Hepatocyte (in vitro differentiated cells): Measurements from ENCODE around the gene PI4KB. TPM values are rescaled to one million over a fixed set of nuclear protein-coding genes. Genes with fewer than 3 reads are reported as not detected.
"Not testable (repeated sequence)": the region's sequence is repeated elsewhere in the genome, so short reads cannot be mapped to it uniquely, and the experiment has no call there.

Experiments
- DNase-seq: peaks from one replicate; pipeline ENCODE4 v3.0.0-alpha.2; 2016; ENCODE audit warnings: low spot score
- H2AFZ ChIP-seq: fragments of 200-600 bp; sonication (generic); 2 replicates; pipeline ENCODE4 v1.6.0; 2016; ENCODE audit warnings: antibody characterized with exemption, mild to moderate bottlenecking
- H3K27ac ChIP-seq: fragments of 200-600 bp; sonication (generic); 2 replicates; pipeline ENCODE4 v1.5.1; 2016; ENCODE audit warnings: mild to moderate bottlenecking
- H3K27me3 ChIP-seq: fragments of 200-600 bp; sonication (generic); 2 replicates; pipeline ENCODE4 v1.6.1; 2016
- H3K36me3 ChIP-seq: fragments of 200-600 bp; sonication (generic); replicated peaks from 2 replicates; pipeline ENCODE4 v1.5.1; 2016; ENCODE audit warnings: low read depth; ENCODE audit not compliant: insufficient read depth
- H3K4me1 ChIP-seq: fragments of 200-600 bp; sonication (generic); 2 replicates; pipeline ENCODE4 v1.5.1; 2016; ENCODE audit warnings: mild to moderate bottlenecking, moderate library complexity; ENCODE audit not compliant: insufficient read depth
- H3K4me2 ChIP-seq: fragments of 200-600 bp; sonication (generic); 2 replicates; pipeline ENCODE4 v1.6.0; 2016
- H3K4me3 ChIP-seq: fragments of 200-600 bp; sonication (generic); 2 replicates; pipeline ENCODE4 v1.5.1; 2016; ENCODE audit warnings: mild to moderate bottlenecking
- H3K79me2 ChIP-seq: fragments of 200-600 bp; sonication (generic); 2 replicates; pipeline ENCODE4 v1.6.0; 2017; ENCODE audit warnings: mild to moderate bottlenecking
- H3K9me2 ChIP-seq: fragments of 200-600 bp; sonication (generic); replicated peaks from 2 replicates; pipeline ENCODE4 v1.6.0; 2017; ENCODE audit warnings: mild to moderate bottlenecking; ENCODE audit not compliant: insufficient read depth
- H3K9me3 ChIP-seq: fragments of 200-600 bp; sonication (generic); 2 replicates; pipeline ENCODE4 v1.5.1; 2016; ENCODE audit warnings: low read depth, mild to moderate bottlenecking
- H4K20me1 ChIP-seq: fragments of 200-600 bp; sonication (generic); 2 replicates; pipeline ENCODE4 v1.6.0; 2016; ENCODE audit warnings: mild to moderate bottlenecking; ENCODE audit not compliant: insufficient read depth, poor library complexity, severe bottlenecking
- CTCF ChIP-seq: fragments of 200-600 bp; sonication (generic); IDR thresholded peaks from 2 replicates; pipeline ENCODE4 v1.5.1; 2016; ENCODE audit warnings: antibody characterized with exemption, mild to moderate bottlenecking; ENCODE audit not compliant: poor library complexity
- EZH2 ChIP-seq: fragments of 200-600 bp; sonication (generic); IDR thresholded peaks from 2 replicates; pipeline ENCODE4 v1.6.1; 2016; ENCODE audit warnings: antibody characterized with exemption, mild to moderate bottlenecking, borderline replicate concordance
- EZH2phosphoT487 ChIP-seq: fragments of 200-600 bp; sonication (generic); IDR thresholded peaks from one replicate; pipeline ENCODE4 v1.6.1; 2018; ENCODE audit warnings: antibody characterized with exemption, mild to moderate bottlenecking, low read depth, moderate library complexity; ENCODE audit not compliant: unreplicated experiment, severe bottlenecking
- WGBS: methylation state at CpG from one replicate; pipeline ENCODE4 v1.1.6; 2016; ENCODE audit warnings: low lambda C conversion rate; ENCODE audit errors: missing lambda C conversion rate; 5-methylcytosine and 5-hydroxymethylcytosine counted together
- polyA plus RNA-seq: library from polyadenylated mRNA; unstranded; fragments of >200 nt; fragmentation: Nextera tagmentation; extraction: Ambion mirVana; gene quantifications from 2 replicates; pipeline ENCODE4 v1.2.1, GENCODE V29; 2016
- total RNA-seq: library from RNA; depleted of rRNA; stranded (reverse); fragments of >200 nt; gene quantifications from 2 replicates; pipeline ENCODE4 v1.2.3, GENCODE V29; 2014

Gene PI4KB
- total and polyA plus RNA-seq, 2 experiments from 2014 or later, result 49.9 to 55.1 TPM

- Histone ChIP-seq H3K79me2 (no peaks in the 10 kb centered on the region), H3K4me2 (no peak overlapping the region), H3K27ac (no peak overlapping the region), H3K4me1 (no peaks in the 10 kb centered on the region), H3K4me3 (no peak overlapping the region), H3K36me3 (no peaks in the 10 kb centered on the region), H2AFZ (no peak overlapping the region), H3K9me2 (no peaks in the 10 kb centered on the region), H3K27me3 (no peaks in the 10 kb centered on the region), H3K9me3 (no peaks in the 10 kb centered on the region), H4K20me1 (no peaks in the 10 kb centered on the region)
- peak; percentile 40 for DNase-seq
- TF ChIP-seq CTCF (no peak), EZH2 (no peak), EZH2phosphoT487 (no peak)
- WGBS, result 93% methylated on average over 6 of the region's 6 CpGs
These were observed 25.0 kb upstream of the PI4KB start for GRCh38 chr1:151352021-151352718.

- H3K4me1 ChIP-seq, H3K4me2 ChIP-seq, H3K79me2 ChIP-seq, H4K20me1 ChIP-seq, DNase-seq, H3K9me2 ChIP-seq, H3K9me3 ChIP-seq, H2AFZ ChIP-seq, H3K27ac ChIP-seq, H3K36me3 ChIP-seq, H3K4me3 ChIP-seq, H3K27me3 ChIP-seq: not testable (repeated sequence)
- 80% methylated on average over 9 of the region's 9 CpGs for WGBS
These were observed 23.1 kb upstream of the PI4KB start for GRCh38 chr1:151350323-151350722.

- Histone ChIP-seq H3K27me3 (no peaks in the 10 kb centered on the region), H4K20me1 (no peaks in the 10 kb centered on the region), H3K36me3 (no peaks in the 10 kb centered on the region), H3K9me3 (no peaks in the 10 kb centered on the region), H2AFZ (peak overlapping the region; percentile 47), H3K4me2 (peak overlapping the region; percentile 66), H3K27ac (peak overlapping the region; percentile 51), H3K9me2 (no peaks in the 10 kb centered on the region), H3K4me1 (peaks cover 9% of the 10 kb centered on the region), H3K4me3 (no peak overlapping the region), H3K79me2 (peaks cover 9% of the 10 kb centered on the region)
- 29% methylated on average over 12 of the region's 12 CpGs for WGBS
- no peak for DNase-seq
- TF ChIP-seq CTCF, result no peak
- TF ChIP-seq EZH2, result no peak
- TF ChIP-seq EZH2phosphoT487, result no peak
These were observed 20.5 kb upstream of the PI4KB start for GRCh38 chr1:151347523-151348246.

- Histone ChIP-seq H3K9me2 (no peaks in the 10 kb centered on the region), H3K9me3 (no peaks in the 10 kb centered on the region), H3K4me2 (peak within 1 kb of the TSS; percentile 77), H3K36me3 (no peaks in the 10 kb centered on the region), H3K4me1 (peaks cover 9% of the 10 kb centered on the region), H2AFZ (peak within 1 kb of the TSS; percentile 49), H3K27ac (peak within 1 kb of the TSS; percentile 93), H4K20me1 (no peaks in the 10 kb centered on the region), H3K27me3 (no peaks in the 10 kb centered on the region), H3K4me3 (peak within 1 kb of the TSS; percentile 25), H3K79me2 (peaks cover 9% of the 10 kb centered on the region)
- peak; percentile 97 for DNase-seq
- WGBS, result 1% methylated on average over 34 of the region's 38 CpGs
- TF ChIP-seq CTCF (no peak), EZH2 (no peak), EZH2phosphoT487 (no peak)
These were observed 19.7 kb upstream of the PI4KB start, which contains the start of gene RFX5 for GRCh38 chr1:151346769-151347522. Gene RFX5 (minus strand): TSS chr1:151347252. CDS start chr1:151346320, 932 bp downstream.
